WTC11 (cell line): ENCODE measurements around the gene TRAFD1. TPM values are rescaled to one million over a fixed set of nuclear protein-coding genes. Genes with fewer than 3 reads are reported as not detected.

Experiments
- ATAC-seq: fragments of 200-7000 bp; cut with Tn5 transposase; 2 replicates; pipeline ENCODE4 v1.10.0; 2021; ENCODE audit warnings: mild to moderate bottlenecking, moderate library complexity
- CTCF ChIA-PET: fragments of 300-600 bp; sonication (Branson Sonifier 250); formaldehyde crosslinking; loops from one replicate; lab custom pipeline; 2021; ENCODE audit warnings: antibody characterized with exemption; lab: Charles Lee
- POLR2A ChIA-PET: fragments of 350-600 bp; sonication (Branson Sonifier 250); formaldehyde crosslinking; loops from one replicate; lab custom pipeline; 2021; ENCODE audit warnings: antibody characterized with exemption; lab: Charles Lee
- DNase-seq: peaks from one replicate; pipeline ENCODE4 v3.0.0; 2021; ENCODE audit warnings: low spot score
- H3K27ac Mint-ChIP-seq: 2 replicates; pipeline ENCODE4 v1.8.0; 2021; ENCODE audit warnings: mixed read lengths
- H3K27me3 Mint-ChIP-seq: 2 replicates; pipeline ENCODE4 v1.8.0; 2021; ENCODE audit warnings: low read depth, mild to moderate bottlenecking, moderate library complexity, mixed read lengths
- H3K36me3 Mint-ChIP-seq: 2 replicates; pipeline ENCODE4 v1.8.0; 2021; ENCODE audit warnings: mixed read lengths
- H3K4me1 Mint-ChIP-seq: 2 replicates; pipeline ENCODE4 v1.8.0; 2022; ENCODE audit warnings: mixed read lengths
- H3K4me3 Mint-ChIP-seq: 2 replicates; pipeline ENCODE4 v1.8.0; 2021; ENCODE audit warnings: mild to moderate bottlenecking, moderate library complexity, mixed read lengths
- H3K9me3 Mint-ChIP-seq: 2 replicates; pipeline ENCODE4 v1.8.0; 2021; ENCODE audit warnings: mixed read lengths
- AR ChIP-seq: fragments of 250-450 bp; sonication (Bioruptor Pico); IDR thresholded peaks from 2 replicates; pipeline ENCODE4 v1.9.0; 2021; ENCODE audit warnings: mild to moderate bottlenecking
- ATF2 ChIP-seq: sonication (generic); formaldehyde crosslinking; IDR thresholded peaks from 2 replicates; pipeline ENCODE4 v1.8.1; 2022; ENCODE audit warnings: low read depth, missing genetic modification reagents, borderline replicate concordance
- E2F4 ChIP-seq: sonication (generic); formaldehyde crosslinking; IDR thresholded peaks from 2 replicates; pipeline ENCODE4 v1.8.1; 2022; ENCODE audit warnings: low read depth, mild to moderate bottlenecking, moderate library complexity, missing genetic modification reagents, borderline replicate concordance
- EMX1 ChIP-seq: fragments of 250-450 bp; sonication (Bioruptor Pico); IDR thresholded peaks from 2 replicates; pipeline ENCODE4 v1.8.0; 2021; ENCODE audit warnings: mild to moderate bottlenecking
- FOXK1 ChIP-seq: sonication (generic); formaldehyde crosslinking; IDR thresholded peaks from 2 replicates; pipeline ENCODE4 v1.8.0; 2022; ENCODE audit warnings: mild to moderate bottlenecking, moderate library complexity, missing genetic modification reagents
- FOXP1 ChIP-seq: sonication (generic); formaldehyde crosslinking; IDR thresholded peaks from 2 replicates; pipeline ENCODE4 v1.8.0; 2022; ENCODE audit warnings: missing genetic modification reagents, mild to moderate bottlenecking, moderate library complexity, borderline replicate concordance
- IRF2 ChIP-seq: sonication (generic); formaldehyde crosslinking; IDR thresholded peaks from 2 replicates; pipeline ENCODE4 v1.8.0; 2022; ENCODE audit warnings: low read depth, missing genetic modification reagents, borderline replicate concordance
- MYBL2 ChIP-seq: sonication (generic); formaldehyde crosslinking; IDR thresholded peaks from 2 replicates; pipeline ENCODE4 v1.8.1; 2023; ENCODE audit warnings: mild to moderate bottlenecking, moderate library complexity, missing genetic modification reagents
- OVOL2 ChIP-seq: fragments of 250-450 bp; sonication (Bioruptor Pico); IDR thresholded peaks from 2 replicates; pipeline ENCODE4 v1.9.0; 2021; ENCODE audit warnings: mild to moderate bottlenecking, borderline replicate concordance
- SMAD3 ChIP-seq: sonication (generic); formaldehyde crosslinking; IDR thresholded peaks from 2 replicates; pipeline ENCODE4 v1.8.0; 2022; ENCODE audit warnings: missing genetic modification reagents, mild to moderate bottlenecking, borderline replicate concordance
- SP1 ChIP-seq: sonication (generic); formaldehyde crosslinking; conservative IDR thresholded peaks from 2 replicates; pipeline ENCODE4 v1.8.1; 2022; ENCODE audit warnings: missing genetic modification reagents
- STAT6 ChIP-seq: sonication (generic); formaldehyde crosslinking; conservative IDR thresholded peaks from 2 replicates; pipeline ENCODE4 v1.8.1; 2023; ENCODE audit warnings: mild to moderate bottlenecking, low read depth, missing genetic modification reagents, moderate library complexity
- TEAD1 ChIP-seq: sonication (generic); formaldehyde crosslinking; IDR thresholded peaks from 2 replicates; pipeline ENCODE4 v1.8.0; 2022; ENCODE audit warnings: mild to moderate bottlenecking, missing genetic modification reagents
- TP53 ChIP-seq: sonication (generic); formaldehyde crosslinking; IDR thresholded peaks from 2 replicates; pipeline ENCODE4 v1.8.1; 2023; ENCODE audit warnings: mild to moderate bottlenecking, missing genetic modification reagents
- USF1 ChIP-seq: sonication (generic); formaldehyde crosslinking; IDR thresholded peaks from 2 replicates; pipeline ENCODE4 v1.8.0; 2022; ENCODE audit warnings: mild to moderate bottlenecking, missing genetic modification reagents
- ZMAT4 ChIP-seq: fragments of 250-450 bp; sonication (Bioruptor Pico); IDR thresholded peaks from 2 replicates; pipeline ENCODE4 v1.9.0; 2021; ENCODE audit warnings: mild to moderate bottlenecking
- ZNF121 ChIP-seq: sonication (generic); formaldehyde crosslinking; IDR thresholded peaks from 2 replicates; pipeline ENCODE4 v1.8.0; 2023; ENCODE audit warnings: missing genetic modification reagents
- ZNF219 ChIP-seq: sonication (generic); formaldehyde crosslinking; IDR thresholded peaks from 2 replicates; pipeline ENCODE4 v1.8.0; 2023; ENCODE audit warnings: missing genetic modification reagents, mild to moderate bottlenecking, borderline replicate concordance
- ZNF317 ChIP-seq: sonication (generic); formaldehyde crosslinking; IDR thresholded peaks from 2 replicates; pipeline ENCODE4 v1.8.1; 2023; ENCODE audit warnings: low read depth, mild to moderate bottlenecking, moderate library complexity, missing genetic modification reagents, borderline replicate concordance
- ZNF396 ChIP-seq: fragments of 250-450 bp; sonication (Bioruptor Pico); IDR thresholded peaks from 2 replicates; pipeline ENCODE4 v1.8.0; 2021; ENCODE audit warnings: mild to moderate bottlenecking, moderate library complexity, borderline replicate concordance
- ZNF416 ChIP-seq: fragments of 250-450 bp; sonication (Bioruptor Pico); IDR thresholded peaks from 2 replicates; pipeline ENCODE4 v1.9.0; 2021; ENCODE audit warnings: mild to moderate bottlenecking, inconsistent platforms
- total RNA-seq: library from RNA; stranded (reverse); gene quantifications from 3 replicates; pipeline ENCODE4 v1.2.3, GENCODE V29; 2021
- TF ChIP-seq, protein P1 (sequence below): fragments of 250-450 bp; sonication (Bioruptor Pico); conservative IDR thresholded peaks from 2 replicates; pipeline ENCODE4 v1.9.0; 2021; ENCODE audit warnings: mild to moderate bottlenecking

TRAFD1 gene
- total RNA-seq, 1 experiment from 2014 or later: 25.1 TPM

GRCh38 chr12:112166051-112167015 is 41.0 kb downstream of the TRAFD1 start (continued):
- TF ChIP-seq, protein P1, sequence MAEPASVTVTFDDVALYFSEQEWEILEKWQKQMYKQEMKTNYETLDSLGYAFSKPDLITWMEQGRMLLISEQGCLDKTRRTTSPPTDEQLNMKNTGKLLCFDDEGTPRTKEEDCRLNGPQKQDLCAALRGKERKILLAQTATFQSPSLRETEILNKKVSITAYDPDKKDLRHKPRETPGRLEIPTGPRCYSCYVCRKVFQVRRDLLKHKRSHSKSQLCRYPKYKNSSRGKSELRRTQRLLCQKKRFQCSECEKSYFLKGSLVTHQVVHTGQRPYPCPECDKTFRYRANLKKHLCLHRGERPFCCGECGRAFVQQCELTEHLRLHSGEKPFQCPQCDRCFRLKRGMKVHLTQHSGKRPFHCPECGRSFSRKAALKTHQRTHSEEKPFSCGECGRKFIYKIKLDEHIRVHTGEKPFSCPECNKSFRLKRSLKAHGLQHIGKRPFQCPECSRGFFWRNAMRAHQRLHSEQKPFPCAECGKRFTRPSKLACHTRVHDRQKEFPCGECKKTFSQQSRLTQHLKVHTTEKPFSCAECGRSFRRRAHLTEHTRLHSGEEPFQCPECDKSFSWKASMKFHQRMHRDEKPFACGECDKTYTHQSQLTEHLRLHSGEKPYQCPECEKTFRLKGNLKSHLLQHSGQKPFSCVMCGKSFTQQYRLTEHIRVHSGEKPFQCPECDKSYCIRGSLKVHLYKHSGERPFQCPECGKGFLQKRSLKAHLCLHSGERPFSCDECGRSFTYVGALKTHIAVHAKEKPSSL (CRISPR knock-in tag): no peak
- TF ChIP-seq ZNF416 (CRISPR knock-in tag): no peak
- no peak for TF ChIP-seq SP1 (CRISPR knock-in tag)
- TF ChIP-seq MYBL2 (CRISPR knock-in tag): no peak
- TF ChIP-seq E2F4: no peak
- no peak for TF ChIP-seq ZNF317 (CRISPR knock-in tag)
- no peak for TF ChIP-seq TEAD1 (CRISPR knock-in tag)
- no peak for TF ChIP-seq FOXP1 (CRISPR knock-in tag)
- TF ChIP-seq TP53 (CRISPR knock-in tag): no peak
- TF ChIP-seq SMAD3 (CRISPR knock-in tag): no peak
- TF ChIP-seq ZNF121 (CRISPR knock-in tag): no peak
- TF ChIP-seq USF1 (CRISPR knock-in tag): no peak

- H3K36me3 Mint-ChIP-seq: peaks cover 5% of the 10 kb centered on the region
- ChIA-PET CTCF (interaction anchor here (0.5 to 1.4 kb wide), 4 partner anchors 31 to 298 kb away, joined by 3 to 5 read pairs (median 3); no protein-coding TSS in a partner anchor), POLR2A (no interaction called here)
- TF ChIP-seq ZNF219 (CRISPR knock-in tag) (no peak), ZNF396 (CRISPR knock-in tag) (no peak), OVOL2 (no peak), STAT6 (no peak), AR (CRISPR knock-in tag) (no peak), EMX1 (CRISPR knock-in tag) (no peak), FOXK1 (CRISPR knock-in tag) (no peak), ZNF317 (CRISPR knock-in tag) (no peak), ZNF416 (CRISPR knock-in tag) (no peak), IRF2 (no peak), ATF2 (no peak), ZMAT4 (no peak)
- 0 out of 2 replicates have a peak, but pooled peaks cover 3% of the 10 kb centered on the region for H3K4me1 Mint-ChIP-seq
- H3K27me3 Mint-ChIP-seq: no peaks in the 10 kb centered on the region
- no peak overlapping the region for H3K4me3 Mint-ChIP-seq
- no peak overlapping the region for H3K27ac Mint-ChIP-seq
- ATAC-seq (no peak), DNase-seq (no peak)
- H3K9me3 Mint-ChIP-seq: no peaks in the 10 kb centered on the region
These were observed 41.7 kb downstream of the TRAFD1 start for GRCh38 chr12:112167031-112167461.
